Measurements from ENCODE around the gene DBH.

DNA sequence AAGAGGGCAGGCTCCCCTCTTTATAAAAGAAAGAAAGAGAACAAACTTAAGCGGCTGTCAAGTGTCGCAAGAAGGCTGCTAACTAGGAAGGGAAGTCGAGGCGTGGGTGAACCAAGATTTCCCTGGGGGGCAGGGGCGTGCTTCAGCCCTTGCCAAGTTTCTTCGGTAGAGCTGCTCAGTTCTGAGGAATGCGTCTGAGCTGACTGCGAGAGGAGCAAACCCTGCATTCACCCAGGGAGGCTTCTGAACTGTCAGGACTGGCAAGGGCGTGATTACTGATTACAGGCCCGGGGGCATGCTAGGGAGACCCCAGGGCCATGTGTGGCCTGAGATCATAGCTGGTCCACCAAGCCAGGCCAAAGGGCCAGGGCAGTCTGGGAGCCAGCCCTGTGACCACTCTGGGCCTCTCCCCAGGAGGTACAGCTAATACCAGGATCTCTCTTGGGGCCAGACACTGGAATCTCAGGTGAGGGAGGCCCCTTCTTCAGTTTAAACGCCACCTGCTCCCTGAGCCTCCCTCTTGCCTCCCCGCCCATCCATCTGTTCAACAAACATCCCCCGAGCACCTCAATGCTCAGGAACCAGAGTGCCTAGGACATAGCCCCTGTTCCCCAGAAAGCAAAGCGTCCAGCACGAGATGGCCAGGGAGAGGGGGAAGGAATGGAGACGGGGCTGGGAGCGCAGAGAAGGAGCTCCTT lies 71.1 kb downstream of the DBH start:
- TF ChIP-seq POLR2A (IDR thresholded peaks at IDR 0.05), result no peak
- TF ChIP-seq, protein P1, sequence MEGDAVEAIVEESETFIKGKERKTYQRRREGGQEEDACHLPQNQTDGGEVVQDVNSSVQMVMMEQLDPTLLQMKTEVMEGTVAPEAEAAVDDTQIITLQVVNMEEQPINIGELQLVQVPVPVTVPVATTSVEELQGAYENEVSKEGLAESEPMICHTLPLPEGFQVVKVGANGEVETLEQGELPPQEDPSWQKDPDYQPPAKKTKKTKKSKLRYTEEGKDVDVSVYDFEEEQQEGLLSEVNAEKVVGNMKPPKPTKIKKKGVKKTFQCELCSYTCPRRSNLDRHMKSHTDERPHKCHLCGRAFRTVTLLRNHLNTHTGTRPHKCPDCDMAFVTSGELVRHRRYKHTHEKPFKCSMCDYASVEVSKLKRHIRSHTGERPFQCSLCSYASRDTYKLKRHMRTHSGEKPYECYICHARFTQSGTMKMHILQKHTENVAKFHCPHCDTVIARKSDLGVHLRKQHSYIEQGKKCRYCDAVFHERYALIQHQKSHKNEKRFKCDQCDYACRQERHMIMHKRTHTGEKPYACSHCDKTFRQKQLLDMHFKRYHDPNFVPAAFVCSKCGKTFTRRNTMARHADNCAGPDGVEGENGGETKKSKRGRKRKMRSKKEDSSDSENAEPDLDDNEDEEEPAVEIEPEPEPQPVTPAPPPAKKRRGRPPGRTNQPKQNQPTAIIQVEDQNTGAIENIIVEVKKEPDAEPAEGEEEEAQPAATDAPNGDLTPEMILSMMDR (IDR thresholded peaks at IDR 0.05), result no peak
